ENCODE data around the gene SH3BP2.

DNA sequence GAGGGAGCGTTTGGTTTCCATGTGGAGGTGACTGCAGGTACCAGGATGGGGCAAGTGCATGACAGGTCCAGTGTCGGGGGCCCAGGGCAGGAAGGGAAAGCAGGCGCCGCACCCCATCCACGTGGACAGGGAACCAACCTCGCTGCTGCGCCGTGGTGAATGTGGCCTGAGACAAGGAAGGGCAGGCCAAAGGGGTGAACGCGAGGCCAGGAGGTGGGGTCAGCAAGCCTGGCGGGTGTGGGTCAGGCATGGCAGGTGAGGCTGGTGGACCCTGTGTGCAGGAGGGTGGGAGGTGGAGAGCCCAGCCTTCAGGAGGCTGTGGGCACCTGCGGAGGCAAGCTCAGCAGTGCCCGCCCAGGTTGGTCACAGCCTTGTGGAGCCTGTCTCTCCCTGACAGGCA is 14.7 kb downstream of the SH3BP2 start:
- TF ChIP-seq TAF1 (IDR thresholded peaks at IDR 0.05; ENCODE audit: low read depth, low read length) (no peak), POLR2A (IDR thresholded peaks at IDR 0.05; ENCODE audit: low read depth, low read length) (no peak)
